GM18505 (cell line): ENCODE measurements around the gene SLC13A2.

Experiments used
- ATAC-seq: cut with Tn5 transposase; IDR thresholded peaks from one replicate; pipeline ENCODE4 v1.9.1; 2021; ENCODE audit not compliant: unreplicated experiment
- POLR2A ChIP-seq: IDR thresholded peaks from 4 replicates; pipeline ENCODE4 v1.6.1; 2011; ENCODE audit warnings: borderline replicate concordance; ENCODE audit not compliant: insufficient read depth, insufficient read length; ENCODE audit errors: extremely low read depth

The SLC13A2 gene

GRCh38 chr17:28492352-28493310 lies 19.2 kb downstream of the SLC13A2 start:
- ATAC-seq = no peak
- no peak for TF ChIP-seq POLR2A

DNA sequence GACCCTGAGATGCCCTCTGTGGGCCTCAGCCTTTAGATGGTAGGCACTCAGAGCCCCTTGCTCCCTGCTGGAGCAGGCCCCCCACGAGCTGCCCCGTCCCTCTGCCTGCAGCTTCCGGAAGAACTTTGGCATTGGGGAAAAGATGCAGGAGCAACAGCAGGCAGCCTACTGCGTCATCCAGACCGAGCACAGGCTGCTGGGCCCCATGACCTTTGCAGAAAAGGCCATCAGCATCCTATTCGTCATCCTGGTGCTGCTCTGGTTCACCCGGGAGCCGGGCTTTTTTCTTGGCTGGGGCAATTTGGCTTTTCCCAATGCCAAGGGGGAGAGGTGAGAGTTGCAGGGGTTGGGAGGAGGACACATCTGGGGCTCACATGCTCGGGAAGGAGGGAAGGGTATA lies 20.0 kb downstream of the SLC13A2 start:
- ATAC-seq = no peak
- no peak for TF ChIP-seq POLR2A

DNA sequence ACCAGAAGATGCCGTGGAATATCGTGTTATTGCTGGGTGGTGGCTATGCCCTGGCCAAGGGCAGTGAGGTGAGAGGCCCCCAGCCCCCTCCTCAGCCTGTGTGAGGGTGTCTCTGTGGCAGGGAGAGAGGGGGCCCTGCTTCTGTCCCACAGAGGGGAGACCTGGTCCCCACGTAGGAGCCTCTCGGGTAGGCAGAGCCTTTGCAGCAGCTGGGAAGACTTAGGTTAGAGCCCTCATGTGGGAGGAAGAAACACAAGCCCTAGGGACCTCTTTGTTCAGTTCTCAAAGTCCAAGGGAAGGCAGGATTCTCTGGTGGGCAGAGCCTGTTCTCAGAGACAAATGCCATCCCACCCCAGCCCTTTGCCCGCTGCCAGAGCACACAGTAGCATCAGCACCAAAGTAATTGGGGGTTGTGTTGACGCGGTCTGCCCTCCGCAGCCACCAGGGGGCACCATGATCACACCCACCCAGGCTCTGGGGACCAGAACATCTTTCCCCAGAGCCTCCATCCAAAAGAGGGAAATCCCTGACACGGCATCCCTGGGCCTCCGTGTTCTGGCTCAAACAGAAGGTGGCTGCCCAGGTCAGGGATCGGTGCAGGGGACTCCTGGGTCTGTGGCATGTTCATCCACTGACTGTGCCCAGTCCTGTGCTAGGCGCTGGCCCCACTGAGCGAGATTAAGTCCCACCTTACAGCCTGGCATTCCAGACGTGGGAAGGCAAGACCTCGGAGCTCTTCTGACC lies 21.2 kb downstream of the SLC13A2 start:
- TF ChIP-seq POLR2A = no peak
- no peak for ATAC-seq

DNA sequence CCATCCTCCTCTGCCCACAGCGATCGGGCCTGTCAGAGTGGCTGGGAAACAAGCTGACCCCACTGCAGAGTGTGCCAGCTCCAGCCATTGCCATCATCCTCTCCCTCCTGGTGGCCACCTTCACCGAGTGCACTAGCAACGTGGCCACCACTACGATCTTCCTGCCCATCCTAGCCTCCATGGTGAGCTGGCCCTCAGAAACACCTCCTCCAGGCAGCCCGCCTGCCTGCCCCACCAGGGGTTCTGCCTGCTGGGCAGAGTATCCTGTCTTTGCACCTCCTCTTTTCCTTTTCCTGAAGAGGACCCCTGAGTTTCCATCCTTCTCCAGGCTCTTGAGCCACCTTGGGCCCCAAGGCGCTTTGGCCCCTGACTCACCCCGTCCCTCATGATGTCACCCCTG lies 22.2 kb downstream of the SLC13A2 start:
- TF ChIP-seq POLR2A = no peak
- no peak for ATAC-seq

DNA sequence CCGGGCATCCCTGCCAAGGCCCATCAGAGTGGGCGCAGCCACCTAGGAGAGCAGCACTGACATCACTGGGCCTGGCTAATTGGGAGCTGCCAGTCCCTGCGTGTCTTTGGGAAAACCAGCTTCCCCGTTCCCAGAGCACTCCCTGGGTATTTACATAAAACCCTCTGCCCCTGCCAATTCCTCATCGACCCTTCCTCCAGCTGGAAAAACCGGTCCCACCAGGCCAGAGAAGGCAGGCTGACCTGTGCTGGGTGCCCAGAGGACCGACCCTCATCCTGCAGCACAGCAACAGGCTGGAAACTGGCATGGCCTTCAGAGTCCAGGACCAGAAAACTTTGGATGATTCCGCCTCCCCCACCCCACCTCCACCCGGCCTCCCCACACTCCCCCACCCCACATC lies 24.5 kb downstream of the SLC13A2 start:
- no peak for TF ChIP-seq POLR2A
- no peak for ATAC-seq

DNA sequence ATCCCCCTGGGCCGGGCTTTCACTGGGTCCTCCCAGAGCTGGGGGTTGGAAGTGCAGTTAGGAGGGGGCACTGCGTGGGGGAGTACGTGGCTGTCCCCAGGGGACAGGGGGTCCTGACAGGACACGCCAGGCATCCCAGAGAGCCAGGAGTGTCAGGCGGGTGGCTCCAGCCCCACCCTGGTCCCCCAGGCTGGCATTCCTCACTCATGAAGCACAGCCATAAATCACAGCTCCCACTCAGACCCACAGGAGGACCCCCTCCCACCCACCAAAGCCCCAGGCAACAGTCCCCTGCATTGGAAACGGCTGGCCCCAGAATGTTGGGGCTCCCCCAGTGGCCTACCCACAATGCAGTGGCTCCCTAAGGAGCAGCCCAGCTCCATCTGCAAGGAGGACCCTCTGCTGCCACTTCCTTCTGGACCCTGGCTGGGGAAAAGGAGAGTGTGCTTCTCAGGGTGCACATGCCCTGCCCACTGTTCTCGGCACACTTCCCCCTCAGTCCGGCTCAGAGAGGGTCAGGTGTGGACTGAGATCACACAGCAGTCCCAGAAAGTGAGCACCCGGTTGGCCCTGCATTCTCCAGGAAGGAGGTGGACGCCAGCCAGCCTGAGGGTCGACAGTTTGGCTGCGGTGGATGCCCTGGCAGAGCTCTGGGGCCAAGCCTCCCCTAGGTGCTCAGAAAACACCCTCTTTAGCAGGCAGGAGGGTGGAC lies 25.4 kb downstream of the SLC13A2 start:
- no peak for ATAC-seq
- no peak for TF ChIP-seq POLR2A

GRCh38 chr17:28499364-28499664 lies 25.9 kb downstream of the SLC13A2 start:
- no peak for ATAC-seq
- TF ChIP-seq POLR2A = no peak

GRCh38 chr17:28499684-28500357 lies 26.4 kb downstream of the SLC13A2 start:
- no peak for ATAC-seq

DNA sequence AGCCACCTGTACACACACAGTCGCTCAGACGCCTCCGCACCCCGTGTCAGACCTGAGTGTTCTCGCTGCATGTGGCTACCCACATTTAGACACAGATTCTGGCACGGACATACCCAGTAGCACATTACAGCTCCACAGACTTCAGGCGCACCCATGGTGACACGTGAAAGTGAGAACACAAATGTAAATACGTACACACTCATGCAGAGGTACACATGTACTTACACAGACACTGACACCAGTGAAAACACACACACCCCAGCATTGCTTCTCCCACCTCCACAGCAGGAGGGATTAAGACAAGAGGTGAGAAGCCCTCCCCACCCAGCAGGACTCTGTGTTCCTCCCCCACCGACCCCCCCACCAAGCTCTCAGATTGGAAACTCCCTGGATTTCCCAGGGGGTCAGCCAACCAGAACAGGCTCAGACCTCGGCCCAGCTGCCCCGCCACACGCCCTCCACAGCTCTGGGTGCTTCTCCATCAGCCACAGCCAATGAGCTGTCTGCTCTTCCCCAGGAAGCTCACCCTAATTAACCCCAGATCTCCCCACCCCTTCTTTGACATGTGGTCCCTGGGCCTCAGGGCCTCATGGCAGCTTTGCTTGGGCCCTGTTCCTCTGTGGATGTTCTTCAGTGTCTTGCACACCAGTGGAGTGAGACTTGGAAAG lies 27.4 kb downstream of the SLC13A2 start:
- no peak for ATAC-seq
- peak; percentile 34 for TF ChIP-seq POLR2A

More at GRCh38 chr17:28499684-28500357, 26.4 kb downstream of the SLC13A2 start:
- TF ChIP-seq POLR2A = no peak

DNA sequence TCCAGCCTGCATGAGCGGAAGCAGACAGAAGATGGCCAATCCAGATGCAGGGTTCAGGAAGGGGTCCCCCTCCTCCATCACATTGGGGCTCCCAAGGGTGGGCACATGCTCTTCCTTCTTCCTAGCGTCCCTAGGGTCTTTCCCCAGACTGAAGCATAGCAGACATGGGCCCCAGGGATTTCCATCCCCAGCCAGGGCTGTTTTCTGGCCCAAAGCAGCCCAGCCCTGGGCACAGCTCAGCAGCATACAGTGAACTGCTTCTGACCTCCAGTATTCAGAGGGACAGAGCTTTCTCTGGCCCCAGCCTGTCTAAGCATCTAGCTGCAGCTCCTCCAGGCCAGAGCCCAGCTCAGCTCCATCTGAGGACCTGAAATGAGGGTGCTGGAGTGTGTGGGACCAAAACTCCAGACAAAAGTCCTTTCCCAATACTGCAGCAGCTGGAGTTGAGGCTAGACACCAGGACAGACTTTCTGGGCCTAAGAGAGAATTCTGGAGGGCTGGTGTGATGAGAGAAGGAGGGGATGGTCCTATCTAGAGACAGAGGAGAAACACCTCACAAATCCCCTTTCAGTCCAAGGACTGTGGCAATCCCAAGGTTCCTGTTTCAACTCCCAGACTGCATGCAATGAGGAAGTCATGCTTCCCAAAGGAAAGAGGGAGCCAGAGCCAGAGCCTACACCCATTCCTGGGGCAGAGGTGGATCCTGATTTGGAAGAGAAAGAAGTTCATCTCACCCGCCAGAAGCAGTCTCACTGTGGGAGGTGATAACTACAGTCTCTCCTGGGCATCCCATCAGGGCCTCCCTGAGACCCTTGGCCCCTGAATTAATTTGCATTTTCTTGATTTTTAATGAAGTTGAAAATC lies 28.2 kb downstream of the SLC13A2 start:
- ATAC-seq = no peak

GRCh38 chr17:28503420-28503819 lies 30.0 kb downstream of the SLC13A2 start:
- no peak for TF ChIP-seq POLR2A
- no peak for ATAC-seq

More for the DNA sequence above, 28.2 kb downstream of the SLC13A2 start:
- no peak for TF ChIP-seq POLR2A

GRCh38 chr17:28505986-28506665 lies 32.7 kb downstream of the SLC13A2 start, which contains the start of gene FOXN1:
FOXN1 (plus strand) TSS chr17:28506348; CDS start chr17:28523970, 17,622 bp downstream.
- no peak for TF ChIP-seq POLR2A
- no peak for ATAC-seq
